Astrocyte (in vitro differentiated cells and primary cell): Measurements from ENCODE around the gene C19orf38.

Source experiments
- CTCF ChIP-seq: IDR thresholded peaks from 2 replicates; pipeline ENCODE4 v1.5.1; 2011; ENCODE audit warnings: low read depth, mild to moderate bottlenecking, inconsistent platforms, low read length, moderate library complexity; ENCODE audit not compliant: insufficient read depth
- EZH2 ChIP-seq: IDR thresholded peaks from 2 replicates; pipeline ENCODE4 v1.6.1; 2012; ENCODE audit warnings: mild to moderate bottlenecking, low read length, inconsistent platforms; ENCODE audit not compliant: insufficient read depth

- no peak for TF ChIP-seq EZH2
- TF ChIP-seq CTCF = no peak
Observed at GRCh38 chr19:10908380-10908960, 60.3 kb downstream of the C19orf38 start.
